Heart left ventricle (tissue), 13 donors: ENCODE results near the gene THUMPD2.

ENCODE experiments used
- CTCF ChIP-seq, 12 donors: fragments of 200-600 bp; sonication (generic) in 4 of 12; IDR thresholded peaks; one replicate each; pipeline versions ENCODE4 v1.5.0 to v1.8.0; 2018 to 2022; ENCODE audit warnings: antibody characterized with exemption in 12 of 12, mild to moderate bottlenecking in 5 of 12
- POLR2A ChIP-seq, 2 donors: fragments of 450-650 bp; IDR thresholded peaks; one replicate each; pipeline ENCODE4 v1.6.1; 2017; ENCODE audit warnings: antibody characterized with exemption in 2 of 2, mild to moderate bottlenecking in 2 of 2, moderate library complexity in 2 of 2
- donor health status: ischemic (EF 13 %, LVEDD 7.1; RV severe dilation, severe dysfunction).
- donor health status: DM: no; HTN: yes; CAD: no.
- donor health status: DM: no; HTN: no; CAD: no.
- donor health status: ischemic (EF 25% LVEDD 6.9; RV normal size, moderate dysfunction).
- donor health status: ischemic (EF 25% LVEDD 5.7; RV mildly dilated, moderate dysfunction).
- donor health status: ischemic (EF 35%, LVEDD 5.7; RV mildly dilated, moderate dysfunction).
- donor health status: nonischemic (EF 11% LVEDD 7.7; RV severe dilation, severe dysfunction).
- donor health status: DM: yes; HTN: yes; CAD: no.
- donor health status: PGD.
- donor health status: ischemic (EF 29% LVEDD 5.4; RV normal size, mild dysfunction).
- donor health status: nonischemic (EF 23%, LVEDD 6.1; RV moderate dilation, normal function).

GRCh38 chr2:39718483-39718882 lies 60.6 kb downstream of the THUMPD2 start:
- TF ChIP-seq CTCF (IDR thresholded peaks at IDR 0.05), result no peak
- no peak for TF ChIP-seq POLR2A (IDR thresholded peaks at IDR 0.05)
